Activated CD4-positive, alpha-beta T cell treated with anti-CD3 and anti-CD28 coated beads for 48 hours (primary cell): ENCODE results near the gene TSSC4.

Source experiments
- DNase-seq: peaks from one replicate; pipeline ENCODE4 v3.0.0-alpha.2; 2020

The TSSC4 gene

DNA sequence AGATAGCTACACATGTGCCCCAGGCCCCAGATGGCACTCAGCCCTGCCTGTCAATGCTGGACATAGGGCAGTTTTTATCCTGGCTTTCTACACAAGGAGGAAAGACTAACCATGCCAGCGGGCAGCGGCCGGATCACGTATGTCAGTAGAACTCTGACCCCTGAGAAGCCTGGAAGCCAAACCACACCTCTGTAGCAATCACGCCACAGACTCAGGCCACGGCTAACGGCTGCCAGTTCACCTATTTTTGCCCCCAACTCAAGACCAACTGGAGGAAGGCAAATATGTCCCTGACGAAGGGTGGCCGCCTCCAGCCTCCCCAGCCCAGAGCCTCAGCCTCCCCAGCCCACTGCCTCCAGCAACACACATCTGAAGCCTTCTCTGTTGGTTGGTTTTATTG is 30.7 kb upstream of the TSSC4 start:
- no peak for DNase-seq

DNA sequence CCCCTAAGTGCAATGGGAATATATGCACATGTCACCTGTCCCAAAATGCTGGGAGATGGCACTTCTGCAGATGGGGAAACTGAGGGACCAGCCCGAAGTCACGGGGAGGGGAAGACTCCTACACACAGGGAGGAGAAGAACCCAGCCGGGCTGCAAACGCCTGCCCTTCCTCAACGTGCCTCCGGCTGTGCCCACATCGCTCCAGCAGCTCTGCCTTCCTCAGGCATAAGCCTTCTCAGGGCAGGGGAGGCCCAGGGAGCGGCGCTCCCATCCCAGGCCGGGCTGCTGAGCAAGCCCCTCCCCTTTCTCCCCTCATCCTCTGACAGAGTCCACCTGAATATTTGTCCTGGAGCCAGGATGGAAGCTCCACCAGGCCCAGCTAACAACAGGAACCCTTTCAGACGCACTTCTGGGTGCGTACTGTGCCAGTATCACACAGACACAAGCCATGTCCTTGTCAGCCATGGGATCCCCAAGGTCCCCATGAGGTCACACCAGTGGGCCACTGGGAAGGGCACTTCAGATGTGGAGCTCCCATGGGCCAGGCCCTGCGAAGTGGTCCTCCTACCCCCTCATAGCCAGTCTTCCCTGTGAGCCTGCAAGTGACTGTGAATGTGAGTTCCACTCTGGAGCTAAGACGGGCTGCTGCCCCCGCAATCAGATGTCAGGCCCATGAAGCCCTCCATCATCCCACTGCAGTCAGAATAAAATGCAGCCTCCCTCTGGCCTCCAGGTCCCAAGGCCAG is 25.9 kb upstream of the TSSC4 start:
- no peak for DNase-seq

DNA sequence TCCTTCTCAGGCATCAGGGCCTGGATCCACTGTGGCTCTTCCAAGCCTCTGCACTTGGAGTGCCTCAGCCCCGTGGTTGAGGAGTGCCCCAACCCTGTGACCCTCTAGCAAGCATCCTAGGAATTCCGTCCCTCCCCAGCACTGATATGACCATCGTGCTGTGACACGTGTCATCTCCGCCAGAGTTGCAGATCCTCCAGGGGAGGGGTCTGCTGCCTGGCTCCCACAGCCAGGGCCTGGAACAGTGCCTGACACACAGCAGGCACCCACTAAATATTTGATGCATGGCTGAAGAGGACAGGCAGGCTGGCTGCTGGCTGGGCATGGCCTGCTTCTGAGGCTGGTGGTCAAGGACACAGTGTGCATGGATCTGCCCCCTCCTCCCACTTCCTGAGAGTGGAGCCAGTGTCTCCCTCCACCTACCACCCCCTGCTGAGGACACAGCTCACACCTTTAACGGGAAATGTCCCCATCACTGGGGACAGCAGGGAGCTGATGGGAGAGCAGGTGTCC is 25.2 kb upstream of the TSSC4 start:
- no peak for DNase-seq

DNA sequence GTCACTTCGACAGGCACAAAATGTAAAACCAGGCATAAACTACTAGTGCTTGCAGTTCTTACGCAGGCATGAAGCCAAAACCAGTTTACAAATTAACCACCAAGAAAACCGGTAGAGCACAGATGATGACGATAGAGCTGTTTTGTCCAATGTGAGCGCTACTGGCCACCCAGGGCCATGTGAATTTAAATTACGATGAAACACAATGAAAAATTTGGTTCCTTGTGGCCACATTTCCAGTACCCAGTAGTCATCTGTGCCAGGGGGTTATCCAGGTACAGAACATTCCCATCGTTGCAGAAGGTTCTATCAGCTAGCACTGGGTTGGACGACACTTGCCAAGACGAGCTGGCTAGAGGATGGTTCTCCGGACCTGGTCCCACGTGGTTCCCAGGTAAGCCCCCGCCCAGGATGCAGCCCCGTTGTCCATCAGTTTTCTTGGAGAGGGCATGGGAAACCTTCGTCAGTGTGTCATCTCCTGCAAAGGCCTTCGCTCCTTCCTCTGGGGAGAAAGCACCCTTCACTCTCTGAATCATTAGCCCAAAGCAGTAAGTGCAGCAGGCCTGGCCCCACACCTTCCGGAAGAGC is 24.5 kb upstream of the TSSC4 start:
- no peak for DNase-seq

DNA sequence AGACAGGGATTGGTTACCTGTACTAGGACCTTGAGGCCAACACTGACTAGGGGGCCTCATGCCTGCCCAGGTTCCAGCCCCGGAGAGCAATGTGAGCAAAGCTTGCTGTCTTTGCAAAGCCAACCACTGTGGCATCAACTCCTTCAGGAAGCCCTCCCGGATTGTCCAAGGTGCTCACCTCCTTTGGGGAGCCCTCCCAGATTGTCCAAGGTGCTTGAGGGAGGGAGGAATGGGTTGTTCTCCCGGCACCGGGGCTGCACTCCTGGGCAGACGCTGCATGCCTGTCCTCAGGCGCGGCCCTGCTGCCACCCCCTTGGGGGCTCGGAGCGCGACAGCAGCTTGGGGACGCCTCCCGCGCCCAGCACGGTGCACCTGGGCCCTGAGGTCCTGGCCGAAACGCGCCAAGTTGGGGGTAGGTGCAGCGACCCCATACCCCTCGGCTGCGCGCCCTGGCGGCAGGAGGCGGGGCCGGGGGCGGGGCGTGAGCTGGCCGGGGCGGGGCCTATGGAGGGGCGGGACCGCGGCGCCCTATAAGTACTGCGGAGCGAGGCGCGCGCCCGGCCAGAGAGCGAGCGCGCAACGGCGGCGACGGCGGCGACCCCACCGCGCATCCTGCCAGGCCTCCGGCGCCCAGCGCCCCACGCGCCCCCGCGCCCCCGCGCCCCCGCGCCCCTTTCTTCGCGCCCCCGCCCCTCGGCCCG is 23.6 kb upstream of the TSSC4 start, which contains the start of gene CD81:
Gene CD81 (plus strand): TSS at position 560 of the 701 bp plus-strand sequence. CDS start 240 bp downstream, outside the sequence.
- DNase-seq, result peak; percentile 71

DNA sequence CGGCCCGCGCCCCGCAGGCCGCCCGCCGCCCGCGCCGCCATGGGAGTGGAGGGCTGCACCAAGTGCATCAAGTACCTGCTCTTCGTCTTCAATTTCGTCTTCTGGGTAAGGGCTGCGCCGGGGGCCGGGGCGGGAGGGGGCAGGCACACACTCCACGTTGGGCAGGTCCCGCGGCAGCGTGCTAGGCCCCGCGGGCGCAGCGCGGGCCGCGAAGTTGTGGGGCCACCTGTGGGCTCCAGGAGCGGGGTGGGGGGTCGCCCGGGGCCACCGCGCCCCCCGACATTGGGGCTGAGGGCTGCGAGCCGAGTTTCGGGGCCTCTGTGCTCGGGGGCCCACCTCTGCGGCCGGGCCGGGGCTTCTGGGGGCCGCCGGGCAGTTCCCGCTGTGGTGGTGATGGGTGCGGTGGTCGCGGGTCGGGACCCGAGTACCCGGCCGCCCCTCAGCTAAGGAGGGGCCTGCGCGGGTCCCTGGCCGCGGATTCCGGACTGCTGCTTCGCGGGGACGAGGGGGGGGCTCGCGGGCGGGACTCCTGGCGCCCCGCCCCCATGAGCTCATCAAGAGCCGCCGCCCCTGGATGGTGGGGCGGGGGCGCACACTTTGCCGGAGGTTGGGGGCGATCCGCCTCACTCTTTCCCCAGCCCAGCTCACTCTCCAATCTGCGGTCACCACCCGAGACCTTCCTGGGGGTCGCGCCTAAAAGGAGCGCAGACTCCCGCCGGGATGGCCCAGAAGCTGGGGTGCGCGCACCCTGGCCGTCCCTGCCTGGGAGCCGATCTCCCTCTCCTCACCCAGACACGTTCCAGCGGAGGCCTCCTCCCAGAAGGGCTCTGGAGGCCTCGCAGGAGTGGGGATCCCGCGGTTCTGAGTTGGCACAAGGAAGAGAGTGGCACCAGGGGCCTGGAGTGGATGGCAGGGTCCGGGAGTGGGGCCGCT is 22.8 kb upstream of the TSSC4 start:
- peak; percentile 70 for DNase-seq

DNA sequence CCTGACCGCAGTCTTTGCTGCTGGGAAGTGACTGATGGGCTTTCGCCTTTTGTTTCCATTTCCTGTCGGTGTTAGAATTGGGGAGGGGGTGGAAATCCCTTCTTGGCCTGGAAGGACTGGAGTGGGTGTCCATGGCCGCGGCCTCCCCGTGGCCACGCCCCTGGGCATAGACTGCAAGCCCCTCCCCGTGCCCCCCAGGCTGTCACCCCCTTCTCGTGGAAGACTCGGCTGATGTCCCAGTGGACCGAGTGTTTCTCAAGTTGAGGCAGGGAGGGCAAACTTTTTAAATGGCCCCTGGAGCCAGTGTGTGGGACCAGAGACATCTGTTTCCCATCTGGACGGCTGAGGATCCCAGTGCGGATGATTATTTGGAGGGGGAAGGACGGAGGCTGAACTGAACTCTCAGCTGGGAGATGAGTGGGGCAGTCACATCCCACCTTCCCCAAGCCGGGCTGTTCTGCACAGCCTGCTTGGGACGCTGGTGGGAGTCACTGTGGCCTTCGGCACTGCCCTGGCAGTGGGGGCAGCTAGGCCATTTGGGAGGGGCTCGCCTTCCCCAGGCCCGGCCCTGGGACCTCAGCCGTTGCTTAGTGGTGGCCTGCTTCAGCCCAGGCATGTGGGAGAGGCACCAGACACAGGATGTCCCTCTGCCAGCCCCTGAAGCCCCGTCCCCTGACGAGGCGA is 21.9 kb upstream of the TSSC4 start:
- no peak for DNase-seq

DNA sequence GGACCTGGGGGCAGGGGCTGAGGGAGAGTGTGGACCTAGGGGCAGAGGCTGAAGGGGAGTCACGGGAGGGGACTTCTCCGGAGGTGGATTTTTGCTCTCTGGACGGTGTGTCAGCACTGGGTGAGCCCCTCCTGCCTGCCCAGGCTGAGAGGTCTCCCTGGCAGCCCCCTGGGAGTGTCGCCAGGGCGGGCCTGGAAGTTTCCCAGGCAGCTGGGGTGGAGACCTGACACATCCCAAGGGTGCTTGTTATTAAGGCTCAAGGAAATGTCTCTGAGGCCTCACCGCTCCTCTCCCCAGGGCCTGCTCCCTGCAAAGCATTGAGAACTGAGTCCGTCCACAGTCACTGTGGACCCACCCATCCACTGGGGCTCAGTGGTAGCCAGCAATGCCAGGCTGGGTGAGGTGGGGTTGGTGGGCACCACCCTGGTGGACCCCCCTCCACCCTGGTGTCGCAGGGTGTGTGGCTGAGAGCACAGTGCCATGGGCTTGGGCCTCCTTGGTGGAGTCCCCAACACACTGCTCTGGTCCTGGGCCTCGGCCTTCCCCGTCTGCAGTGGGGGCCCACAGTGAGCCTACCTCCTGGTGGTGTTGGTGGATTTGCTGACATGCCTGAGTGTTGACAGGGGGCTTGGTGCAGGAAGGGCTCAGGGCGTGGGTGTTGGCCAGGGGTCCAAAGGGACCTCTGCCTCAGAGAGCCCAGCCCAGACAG is 20.9 kb upstream of the TSSC4 start:
- DNase-seq, result no peak

DNA sequence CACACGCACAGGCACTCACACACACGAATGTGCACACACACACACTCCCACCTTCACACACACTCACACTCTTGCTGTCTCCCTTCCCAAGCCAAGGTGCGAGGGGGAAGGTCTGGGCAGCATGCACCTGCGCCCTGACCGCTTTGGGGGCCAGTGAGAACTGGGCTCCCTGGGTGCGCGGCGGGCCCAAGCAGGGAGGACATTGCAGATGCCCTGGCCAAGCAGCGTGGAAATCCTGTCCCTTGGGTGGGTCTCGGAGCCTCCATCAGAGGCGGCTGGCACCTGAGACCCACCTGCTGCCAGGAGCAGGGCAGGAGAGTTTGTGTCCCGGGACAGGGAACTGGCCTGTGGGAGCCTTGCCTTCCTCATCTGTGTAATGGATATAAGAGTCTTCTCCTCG is 20.2 kb upstream of the TSSC4 start:
- DNase-seq, result no peak

DNA sequence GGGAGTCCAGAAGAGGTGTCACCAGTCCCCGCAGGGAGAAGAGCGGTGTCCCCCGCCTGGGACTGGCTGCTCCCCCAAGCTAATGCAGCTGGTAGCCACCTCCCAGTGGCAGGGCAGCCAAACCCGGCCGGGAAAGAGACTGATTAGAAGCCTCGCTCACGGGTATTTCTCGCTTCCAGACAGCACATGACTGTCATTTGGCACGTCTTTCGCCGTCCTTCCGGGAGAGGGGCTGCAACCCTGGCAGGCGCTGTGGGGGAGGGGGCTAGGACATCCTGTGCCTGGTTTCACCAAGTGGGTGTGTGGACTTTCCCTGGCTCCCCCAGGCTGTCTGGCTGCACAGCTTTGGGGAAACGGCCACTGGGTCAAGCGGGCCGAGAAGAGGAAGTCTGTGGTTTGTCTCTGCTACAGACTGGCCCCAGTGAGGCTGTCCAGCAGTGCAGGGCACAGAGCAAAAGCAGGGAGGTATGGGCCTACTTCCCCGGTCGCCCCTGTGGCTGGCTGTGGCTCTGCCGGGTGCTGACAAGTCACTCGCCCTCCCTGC is 19.7 kb upstream of the TSSC4 start:
- no peak for DNase-seq

DNA sequence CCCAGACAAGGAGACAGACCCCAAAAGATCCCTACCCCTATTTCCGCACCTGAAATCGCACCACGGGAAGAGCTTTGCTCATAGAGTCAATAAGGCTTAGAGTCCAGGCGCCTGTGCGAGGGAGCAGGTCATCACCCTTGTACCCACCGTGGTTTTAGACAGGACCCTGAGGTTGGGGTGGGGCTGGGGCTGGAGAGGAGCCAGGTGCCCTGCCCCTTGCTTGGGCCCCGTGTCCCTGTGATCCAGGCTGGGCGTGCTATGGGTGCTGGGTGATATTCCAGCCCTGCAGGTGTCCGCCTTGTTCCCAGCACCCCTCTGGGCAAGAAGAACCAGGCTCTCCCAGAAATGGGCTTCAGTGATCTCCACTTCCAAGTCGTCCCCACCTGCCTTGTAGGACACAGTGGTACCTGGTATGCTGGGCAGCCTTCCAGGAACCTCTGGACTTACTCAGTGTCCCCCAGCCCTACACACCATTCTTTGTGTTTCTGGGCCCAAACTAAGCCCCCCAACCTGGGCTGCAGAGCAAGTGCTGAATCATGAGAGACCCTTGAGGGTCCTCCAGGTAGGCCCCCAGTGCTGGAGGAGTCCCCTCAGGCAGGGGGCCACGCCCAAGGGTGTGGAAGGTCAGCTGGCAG is 18.9 kb upstream of the TSSC4 start:
- no peak for DNase-seq

DNA sequence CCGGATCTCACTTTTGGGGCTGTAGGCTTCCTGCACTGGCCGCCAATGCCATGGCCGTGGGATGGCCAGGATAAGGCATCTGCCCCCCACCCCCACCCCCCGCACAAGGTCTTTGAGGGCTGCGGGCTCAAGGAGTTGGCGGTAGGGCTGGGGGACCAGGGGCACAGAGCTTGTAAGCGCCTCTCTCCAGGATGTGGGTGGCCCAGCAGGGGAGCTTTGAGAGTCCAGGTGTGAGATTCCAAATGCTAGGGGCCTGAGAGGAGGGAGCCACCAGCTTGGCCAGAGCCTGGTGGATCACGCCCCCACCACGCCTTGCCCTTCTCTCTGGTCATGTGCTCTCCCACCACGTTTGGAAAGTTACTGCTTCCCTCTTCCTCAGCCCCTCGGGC is 18.4 kb upstream of the TSSC4 start:
- DNase-seq, result no peak

DNA sequence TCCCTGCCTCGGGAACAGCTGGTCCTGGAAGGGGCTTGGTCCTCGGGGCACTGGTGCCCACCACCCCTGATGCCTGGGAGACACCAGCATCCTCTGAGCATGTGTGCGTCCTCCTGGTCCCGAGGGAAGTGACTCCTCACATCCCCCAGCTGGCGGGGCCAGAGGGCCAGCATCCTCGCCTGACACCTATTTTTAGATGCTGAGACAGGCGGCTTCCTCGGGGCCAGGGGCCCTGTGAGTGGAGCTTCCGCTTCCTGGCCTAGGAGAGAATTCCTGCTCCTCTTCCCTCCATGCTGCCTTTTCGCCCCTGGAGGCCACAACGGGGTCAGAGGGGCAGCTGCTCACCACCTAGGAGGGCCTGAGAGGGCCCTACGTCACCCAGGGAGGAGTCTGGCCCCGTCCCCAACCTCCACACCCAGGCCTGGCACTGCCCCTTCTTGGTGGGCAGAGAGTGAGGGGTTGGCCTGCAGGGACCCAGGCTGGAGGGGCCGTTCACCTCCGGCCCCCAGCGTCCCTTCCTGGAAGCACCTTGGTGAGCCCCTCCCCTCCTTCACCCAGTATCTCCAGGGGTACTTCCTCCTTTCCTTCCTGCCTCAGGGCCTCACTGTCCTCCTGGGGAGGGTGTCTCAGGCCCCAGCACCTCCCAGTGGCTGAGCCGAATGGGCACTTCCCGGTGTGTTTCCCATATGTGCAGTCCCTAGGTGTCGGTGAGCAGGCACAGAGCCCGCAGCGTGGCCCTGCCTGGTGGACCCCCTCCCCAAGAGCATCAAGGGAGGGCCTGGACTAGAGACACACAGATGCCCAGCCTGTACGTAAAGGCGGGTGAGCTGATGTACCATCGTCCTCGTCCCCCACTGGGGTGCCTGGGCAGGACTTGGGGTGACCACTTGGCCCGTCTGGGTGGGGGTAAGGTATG is 17.4 kb upstream of the TSSC4 start:
- DNase-seq, result no peak

DNA sequence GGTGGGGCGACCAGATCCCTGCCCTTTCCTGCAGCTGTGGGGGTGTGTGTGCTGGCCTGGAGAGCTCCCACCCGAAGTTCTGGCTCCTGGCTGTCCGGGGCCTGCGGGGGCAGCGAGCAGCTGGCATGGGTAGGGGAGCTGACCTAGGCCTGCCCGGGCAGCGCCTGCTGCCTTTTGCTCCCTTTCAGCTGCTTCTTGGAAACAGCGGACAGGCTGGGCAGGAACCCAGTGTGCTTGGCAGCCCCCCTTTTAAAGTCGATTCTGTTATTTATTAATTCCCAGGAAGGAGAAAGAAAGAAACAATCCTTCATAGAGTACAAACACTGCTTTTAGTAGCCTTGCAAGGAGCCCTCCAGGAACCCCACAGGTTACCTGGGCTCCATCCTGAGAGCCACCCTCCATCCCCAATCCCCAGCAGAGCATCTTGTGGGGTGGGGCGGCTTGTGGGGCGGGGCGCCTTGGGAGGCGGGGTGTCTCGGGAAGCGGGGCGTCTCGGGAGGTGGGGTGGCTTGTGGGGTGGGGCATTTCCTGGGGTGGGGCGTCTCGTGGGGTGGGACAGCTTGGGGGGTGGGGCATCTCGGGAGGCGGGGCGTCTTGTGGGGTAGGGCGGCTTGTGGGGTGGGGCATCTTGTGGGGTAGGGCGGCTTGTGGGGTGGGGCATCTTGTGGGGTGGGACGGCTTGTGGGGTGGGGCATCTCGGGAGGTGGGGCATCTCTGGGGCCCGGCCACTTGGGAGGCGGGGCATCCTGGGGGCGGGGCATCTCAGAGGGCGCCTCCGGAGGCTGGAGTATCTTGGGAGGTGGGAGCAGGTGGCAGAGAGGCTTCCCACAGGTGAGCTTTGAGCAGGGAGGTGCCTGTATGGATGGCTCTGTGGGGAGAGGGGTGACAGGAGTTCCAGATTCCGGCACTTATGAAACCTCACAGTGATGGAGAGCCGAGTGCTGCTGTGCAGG is 16.4 kb upstream of the TSSC4 start:
- peak; percentile 41 for DNase-seq

DNA sequence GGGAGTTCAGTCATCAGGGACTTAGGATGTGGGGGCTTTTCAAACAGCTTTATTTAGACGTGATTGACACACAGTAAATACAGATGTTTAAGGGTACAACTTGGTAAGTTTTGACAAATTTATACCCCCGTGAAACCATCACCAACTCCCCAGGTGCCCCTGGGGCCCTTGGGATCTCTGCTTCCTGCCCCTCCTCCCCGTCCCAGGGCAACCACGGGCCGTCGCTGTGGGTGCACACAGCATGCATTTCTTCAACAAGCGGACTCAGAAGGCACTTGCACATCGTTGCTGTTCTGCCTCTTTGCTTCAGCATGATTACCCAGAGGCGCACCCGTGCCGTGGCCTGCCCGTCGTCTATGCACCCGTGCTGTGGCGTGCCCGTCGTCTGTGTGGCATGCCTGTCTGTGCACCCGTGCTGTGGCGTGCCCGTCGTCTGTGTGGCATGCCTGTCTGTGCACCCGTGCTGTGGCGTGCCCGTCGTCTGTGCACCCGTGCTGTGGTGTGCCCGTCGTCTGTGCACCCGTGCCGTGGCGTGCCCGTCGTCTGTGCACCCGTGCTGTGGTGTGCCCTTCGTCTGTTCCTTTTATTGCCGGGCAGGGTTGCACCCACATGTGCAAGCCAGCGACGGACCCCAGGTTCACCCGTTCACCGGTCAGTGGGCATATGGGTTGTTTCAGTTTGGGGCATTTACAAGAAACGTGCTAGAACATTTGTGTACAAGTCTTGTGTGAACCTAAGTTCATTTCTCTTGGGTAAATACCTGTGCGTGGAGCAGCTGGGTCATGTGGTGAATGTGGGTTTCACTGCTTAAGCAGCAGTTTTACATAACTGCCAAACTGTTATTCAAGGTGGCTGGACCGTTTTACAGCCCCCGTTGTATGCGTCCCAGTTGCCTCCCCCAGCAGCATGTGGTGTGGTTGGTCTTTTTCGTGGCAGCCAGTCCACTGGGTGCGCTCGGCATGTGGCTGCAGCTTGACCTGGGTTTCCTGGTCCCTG is 15.1 kb upstream of the TSSC4 start:
- no peak for DNase-seq

DNA sequence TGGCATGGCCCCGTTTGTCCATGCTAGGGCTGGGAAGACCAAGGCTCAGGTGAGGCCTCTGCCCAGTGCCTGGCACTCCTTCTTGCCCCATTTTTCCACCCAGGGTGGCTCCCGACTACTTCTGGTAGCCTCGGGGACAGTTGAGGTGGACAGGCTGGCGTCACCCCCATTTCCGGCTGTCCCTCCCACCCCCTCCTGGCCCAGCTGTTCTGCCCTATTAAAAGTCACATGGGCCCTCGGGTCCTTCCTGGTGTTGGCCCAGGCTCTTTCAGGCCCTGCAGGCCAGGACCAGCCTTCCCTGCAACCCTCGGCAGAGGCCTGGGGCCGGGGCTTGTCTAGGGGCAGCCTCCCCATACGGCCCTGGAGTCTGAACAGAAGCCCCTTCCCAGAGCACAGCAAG is 14.0 kb upstream of the TSSC4 start:
- no peak for DNase-seq
